Measurements from ENCODE around the gene GTF2IRD1. TPM values are rescaled to one million over a fixed set of nuclear protein-coding genes. Genes with fewer than 3 reads are reported as not detected.
"Not testable (repeated sequence)": the region's sequence is repeated elsewhere in the genome, so short reads cannot be mapped to it uniquely, and the experiment has no call there.

The GTF2IRD1 gene
- total RNA-seq, 1 donor from 2014 or later: 32.6 TPM

GRCh38 chr7:74507538-74508319 lies 54.0 kb downstream of the GTF2IRD1 start:
- H3K4me1 Mint-ChIP-seq (ENCODE audit: unreplicated experiment): no peaks in the 10 kb centered on the region
- peaks cover 4% of the 10 kb centered on the region for H3K27me3 Mint-ChIP-seq (ENCODE audit: unreplicated experiment)
- H3K36me3 Mint-ChIP-seq (ENCODE audit: low read depth, unreplicated experiment): peaks cover 10% of the 10 kb centered on the region
- TF ChIP-seq, protein P1, sequence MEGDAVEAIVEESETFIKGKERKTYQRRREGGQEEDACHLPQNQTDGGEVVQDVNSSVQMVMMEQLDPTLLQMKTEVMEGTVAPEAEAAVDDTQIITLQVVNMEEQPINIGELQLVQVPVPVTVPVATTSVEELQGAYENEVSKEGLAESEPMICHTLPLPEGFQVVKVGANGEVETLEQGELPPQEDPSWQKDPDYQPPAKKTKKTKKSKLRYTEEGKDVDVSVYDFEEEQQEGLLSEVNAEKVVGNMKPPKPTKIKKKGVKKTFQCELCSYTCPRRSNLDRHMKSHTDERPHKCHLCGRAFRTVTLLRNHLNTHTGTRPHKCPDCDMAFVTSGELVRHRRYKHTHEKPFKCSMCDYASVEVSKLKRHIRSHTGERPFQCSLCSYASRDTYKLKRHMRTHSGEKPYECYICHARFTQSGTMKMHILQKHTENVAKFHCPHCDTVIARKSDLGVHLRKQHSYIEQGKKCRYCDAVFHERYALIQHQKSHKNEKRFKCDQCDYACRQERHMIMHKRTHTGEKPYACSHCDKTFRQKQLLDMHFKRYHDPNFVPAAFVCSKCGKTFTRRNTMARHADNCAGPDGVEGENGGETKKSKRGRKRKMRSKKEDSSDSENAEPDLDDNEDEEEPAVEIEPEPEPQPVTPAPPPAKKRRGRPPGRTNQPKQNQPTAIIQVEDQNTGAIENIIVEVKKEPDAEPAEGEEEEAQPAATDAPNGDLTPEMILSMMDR (IDR thresholded peaks at IDR 0.05; ENCODE audit: unreplicated experiment): no peak
- H3K27ac Mint-ChIP-seq (ENCODE audit: unreplicated experiment): no peak overlapping the region
- no peak for DNase-seq (ENCODE audit: low spot score)
- no peak overlapping the region for H3K4me3 Mint-ChIP-seq (ENCODE audit: unreplicated experiment)
- no peaks in the 10 kb centered on the region for H3K9me3 Mint-ChIP-seq (ENCODE audit: unreplicated experiment)

- H3K27ac Mint-ChIP-seq (ENCODE audit: unreplicated experiment); DNase-seq (ENCODE audit: low spot score); H3K36me3 Mint-ChIP-seq (ENCODE audit: low read depth, unreplicated experiment); H3K4me3 Mint-ChIP-seq (ENCODE audit: unreplicated experiment); H3K27me3 Mint-ChIP-seq (ENCODE audit: unreplicated experiment); H3K9me3 Mint-ChIP-seq (ENCODE audit: unreplicated experiment); H3K4me1 Mint-ChIP-seq (ENCODE audit: unreplicated experiment): not testable (repeated sequence)
Observed at GRCh38 chr7:74509453-74509852, 55.7 kb downstream of the GTF2IRD1 start.

- peaks cover 3% of the 10 kb centered on the region for H3K27me3 Mint-ChIP-seq (ENCODE audit: unreplicated experiment)
- DNase-seq (ENCODE audit: low spot score): no peak
- TF ChIP-seq, protein P1 (IDR thresholded peaks at IDR 0.05; ENCODE audit: unreplicated experiment): no peak
- H3K36me3 Mint-ChIP-seq (ENCODE audit: low read depth, unreplicated experiment): peaks cover 10% of the 10 kb centered on the region
- no peaks in the 10 kb centered on the region for H3K9me3 Mint-ChIP-seq (ENCODE audit: unreplicated experiment)
- no peak overlapping the region for H3K27ac Mint-ChIP-seq (ENCODE audit: unreplicated experiment)
- no peak overlapping the region for H3K4me3 Mint-ChIP-seq (ENCODE audit: unreplicated experiment)
- H3K4me1 Mint-ChIP-seq (ENCODE audit: unreplicated experiment): no peaks in the 10 kb centered on the region
Observed at GRCh38 chr7:74511345-74511744, 57.6 kb downstream of the GTF2IRD1 start.

DNA sequence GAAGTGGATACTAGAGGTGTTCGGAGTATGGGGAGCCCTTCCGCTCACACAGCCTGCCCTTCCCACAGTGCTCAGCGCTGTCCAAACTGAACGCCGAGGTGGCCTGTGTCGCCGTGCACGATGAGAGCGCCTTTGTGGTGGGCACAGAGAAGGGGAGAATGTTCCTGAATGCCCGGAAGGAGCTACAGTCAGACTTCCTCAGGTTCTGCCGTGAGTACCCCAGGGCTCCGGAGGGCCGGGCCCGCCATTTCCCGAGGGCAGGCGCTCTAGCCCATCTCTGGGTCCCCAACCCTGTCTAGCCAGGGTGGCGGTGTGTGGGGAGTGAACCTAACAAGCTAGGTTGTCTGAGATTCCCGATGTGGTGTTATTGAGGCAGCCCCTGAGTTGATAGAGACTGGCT lies 59.1 kb downstream of the GTF2IRD1 start:
- H3K4me1 Mint-ChIP-seq (ENCODE audit: unreplicated experiment): no peaks in the 10 kb centered on the region
- H3K27ac Mint-ChIP-seq (ENCODE audit: unreplicated experiment): no peak overlapping the region
- H3K27me3 Mint-ChIP-seq (ENCODE audit: unreplicated experiment): peaks cover 3% of the 10 kb centered on the region
- peaks cover 14% of the 10 kb centered on the region for H3K36me3 Mint-ChIP-seq (ENCODE audit: low read depth, unreplicated experiment)
- no peak overlapping the region for H3K4me3 Mint-ChIP-seq (ENCODE audit: unreplicated experiment)
- no peaks in the 10 kb centered on the region for H3K9me3 Mint-ChIP-seq (ENCODE audit: unreplicated experiment)
- TF ChIP-seq, protein P1 (IDR thresholded peaks at IDR 0.05; ENCODE audit: unreplicated experiment): no peak
- no peak for DNase-seq (ENCODE audit: low spot score)

DNA sequence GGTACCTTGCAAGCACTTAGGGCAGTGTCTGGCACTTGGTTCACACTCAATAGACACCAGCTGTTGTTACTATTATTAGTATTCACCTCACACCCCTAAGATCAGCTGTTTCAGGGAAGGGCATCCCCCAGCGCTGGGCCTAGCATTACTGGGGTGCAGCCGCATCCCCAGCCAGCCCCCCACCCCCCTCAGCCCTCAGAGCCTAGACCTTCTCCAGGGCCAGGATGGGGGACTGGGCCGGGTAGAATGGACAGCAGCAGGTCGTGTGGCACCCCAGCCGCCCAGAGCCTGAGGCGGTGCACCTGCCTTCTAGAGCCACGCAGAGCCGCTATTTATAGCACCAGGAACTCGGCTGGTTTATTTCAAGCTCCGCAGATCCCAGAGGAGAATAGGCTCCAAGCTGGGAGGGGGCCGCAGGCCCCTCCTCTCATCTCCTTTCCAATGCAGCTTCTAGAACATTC lies 60.5 kb downstream of the GTF2IRD1 start:
- no peaks in the 10 kb centered on the region for H3K4me1 Mint-ChIP-seq (ENCODE audit: unreplicated experiment)
- H3K9me3 Mint-ChIP-seq (ENCODE audit: unreplicated experiment): no peaks in the 10 kb centered on the region
- no peak overlapping the region for H3K4me3 Mint-ChIP-seq (ENCODE audit: unreplicated experiment)
- H3K36me3 Mint-ChIP-seq (ENCODE audit: low read depth, unreplicated experiment): peaks cover 18% of the 10 kb centered on the region
- no peak for DNase-seq (ENCODE audit: low spot score)
- TF ChIP-seq, protein P1 (IDR thresholded peaks at IDR 0.05; ENCODE audit: unreplicated experiment): no peak
- no peaks in the 10 kb centered on the region for H3K27me3 Mint-ChIP-seq (ENCODE audit: unreplicated experiment)
- no peak overlapping the region for H3K27ac Mint-ChIP-seq (ENCODE audit: unreplicated experiment)

Measured in endothelial cell (in vitro differentiated cells).